Measurements from ENCODE around the gene SCD5.

Gene SCD5

GRCh38 chr4:82688091-82688795 is 110.4 kb downstream of the SCD5 start:
- Histone ChIP-seq H3K36me3 (ENCODE audit: control insufficient read depth, insufficient read depth, low read length) (no peaks in the 10 kb centered on the region), H3K9ac (ENCODE audit: low read depth, low read length) (no peak overlapping the region), H3K4me1 (ENCODE audit: control insufficient read depth, insufficient read depth, low read length) (no peaks in the 10 kb centered on the region), H3K27ac (ENCODE audit: low read depth, low read length) (peak overlapping the region; percentile 50), H3K9me3 (ENCODE audit: control insufficient read depth, insufficient read depth, low read length) (no peaks in the 10 kb centered on the region), H3K27me3 (ENCODE audit: control insufficient read depth, insufficient read depth, low read length) (no peaks in the 10 kb centered on the region), H3K4me3 (ENCODE audit: low read depth, low read length) (no peak overlapping the region)

DNA sequence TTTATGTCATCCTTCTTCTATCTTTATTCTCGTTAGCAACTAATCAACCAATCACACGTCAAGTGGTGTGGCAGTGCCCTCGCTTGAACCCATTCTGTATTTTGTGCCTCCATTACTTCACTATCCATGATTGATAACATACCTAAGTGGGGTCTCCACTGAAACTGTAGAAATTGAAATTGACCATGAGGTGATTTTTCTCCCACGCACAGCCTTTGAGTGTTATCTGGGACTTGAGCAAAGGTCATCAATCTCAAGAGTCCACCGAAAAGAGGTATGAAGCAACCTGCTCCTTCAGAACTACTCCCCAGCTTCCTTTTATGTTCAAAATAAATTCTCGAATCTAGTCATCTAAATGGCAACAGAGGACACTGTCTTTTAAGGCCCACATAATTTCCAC is 111.1 kb downstream of the SCD5 start:
- no peaks in the 10 kb centered on the region for H3K9me3 ChIP-seq (ENCODE audit: control insufficient read depth, insufficient read depth, low read length)
- H3K9ac ChIP-seq (ENCODE audit: low read depth, low read length) = no peak overlapping the region
- no peaks in the 10 kb centered on the region for H3K4me1 ChIP-seq (ENCODE audit: control insufficient read depth, insufficient read depth, low read length)
- H3K4me3 ChIP-seq (ENCODE audit: low read depth, low read length) = no peak overlapping the region
- H3K36me3 ChIP-seq (ENCODE audit: control insufficient read depth, insufficient read depth, low read length) = no peaks in the 10 kb centered on the region
- H3K27me3 ChIP-seq (ENCODE audit: control insufficient read depth, insufficient read depth, low read length) = no peaks in the 10 kb centered on the region
- H3K27ac ChIP-seq (ENCODE audit: low read depth, low read length) = peak overlapping the region; percentile 50

DNA sequence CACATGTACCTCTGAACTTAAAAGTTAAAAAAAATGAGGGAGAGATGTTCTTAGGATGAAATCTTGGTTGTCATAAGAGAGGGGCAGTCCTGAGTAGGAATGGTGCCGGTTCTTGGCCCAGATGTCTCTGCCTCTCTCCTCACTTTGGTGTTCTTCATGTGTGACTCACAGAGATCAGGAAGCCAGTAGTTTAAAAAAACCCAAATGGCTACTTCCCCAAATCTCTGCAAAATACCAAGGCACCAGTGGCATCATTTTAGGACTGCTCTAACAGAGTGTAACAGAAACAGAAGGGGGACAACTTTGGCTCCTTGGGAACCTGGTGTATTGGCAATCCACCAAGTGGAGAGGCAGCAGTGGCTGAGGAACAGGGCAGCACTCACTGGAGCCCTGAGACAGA is 116.8 kb downstream of the SCD5 start:
- Histone ChIP-seq H3K4me3 (ENCODE audit: low read depth, low read length) (no peak overlapping the region), H3K27ac (ENCODE audit: low read depth, low read length) (no peak overlapping the region), H3K9me3 (ENCODE audit: control insufficient read depth, insufficient read depth, low read length) (no peaks in the 10 kb centered on the region), H3K9ac (ENCODE audit: low read depth, low read length) (no peak overlapping the region), H3K36me3 (ENCODE audit: control insufficient read depth, insufficient read depth, low read length) (no peaks in the 10 kb centered on the region), H3K4me1 (ENCODE audit: control insufficient read depth, insufficient read depth, low read length) (no peaks in the 10 kb centered on the region), H3K27me3 (ENCODE audit: control insufficient read depth, insufficient read depth, low read length) (no peaks in the 10 kb centered on the region)

GRCh38 chr4:82680834-82681233 is 117.8 kb downstream of the SCD5 start:
- no peaks in the 10 kb centered on the region for H3K9me3 ChIP-seq (ENCODE audit: control insufficient read depth, insufficient read depth, low read length)
- H3K27ac ChIP-seq (ENCODE audit: low read depth, low read length) = no peak overlapping the region
- H3K4me3 ChIP-seq (ENCODE audit: low read depth, low read length) = no peak overlapping the region
- H3K4me1 ChIP-seq (ENCODE audit: control insufficient read depth, insufficient read depth, low read length) = no peaks in the 10 kb centered on the region
- H3K9ac ChIP-seq (ENCODE audit: low read depth, low read length) = no peak overlapping the region
- H3K27me3 ChIP-seq (ENCODE audit: control insufficient read depth, insufficient read depth, low read length) = no peaks in the 10 kb centered on the region
- H3K36me3 ChIP-seq (ENCODE audit: control insufficient read depth, insufficient read depth, low read length) = no peaks in the 10 kb centered on the region

GRCh38 chr4:82679531-82679930 is 119.1 kb downstream of the SCD5 start:
- no peak overlapping the region for H3K4me3 ChIP-seq (ENCODE audit: low read depth, low read length)
- no peak overlapping the region for H3K9ac ChIP-seq (ENCODE audit: low read depth, low read length)
- no peaks in the 10 kb centered on the region for H3K9me3 ChIP-seq (ENCODE audit: control insufficient read depth, insufficient read depth, low read length)
- no peaks in the 10 kb centered on the region for H3K4me1 ChIP-seq (ENCODE audit: control insufficient read depth, insufficient read depth, low read length)
- no peaks in the 10 kb centered on the region for H3K27me3 ChIP-seq (ENCODE audit: control insufficient read depth, insufficient read depth, low read length)
- no peaks in the 10 kb centered on the region for H3K36me3 ChIP-seq (ENCODE audit: control insufficient read depth, insufficient read depth, low read length)
- no peak overlapping the region for H3K27ac ChIP-seq (ENCODE audit: low read depth, low read length)

GRCh38 chr4:82678051-82678450 is 120.5 kb downstream of the SCD5 start:
- no peaks in the 10 kb centered on the region for H3K4me1 ChIP-seq (ENCODE audit: control insufficient read depth, insufficient read depth, low read length)
- H3K4me3 ChIP-seq (ENCODE audit: low read depth, low read length) = no peak overlapping the region
- no peaks in the 10 kb centered on the region for H3K9me3 ChIP-seq (ENCODE audit: control insufficient read depth, insufficient read depth, low read length)
- H3K9ac ChIP-seq (ENCODE audit: low read depth, low read length) = no peak overlapping the region
- no peak overlapping the region for H3K27ac ChIP-seq (ENCODE audit: low read depth, low read length)
- H3K36me3 ChIP-seq (ENCODE audit: control insufficient read depth, insufficient read depth, low read length) = no peaks in the 10 kb centered on the region
- no peaks in the 10 kb centered on the region for H3K27me3 ChIP-seq (ENCODE audit: control insufficient read depth, insufficient read depth, low read length)

DNA sequence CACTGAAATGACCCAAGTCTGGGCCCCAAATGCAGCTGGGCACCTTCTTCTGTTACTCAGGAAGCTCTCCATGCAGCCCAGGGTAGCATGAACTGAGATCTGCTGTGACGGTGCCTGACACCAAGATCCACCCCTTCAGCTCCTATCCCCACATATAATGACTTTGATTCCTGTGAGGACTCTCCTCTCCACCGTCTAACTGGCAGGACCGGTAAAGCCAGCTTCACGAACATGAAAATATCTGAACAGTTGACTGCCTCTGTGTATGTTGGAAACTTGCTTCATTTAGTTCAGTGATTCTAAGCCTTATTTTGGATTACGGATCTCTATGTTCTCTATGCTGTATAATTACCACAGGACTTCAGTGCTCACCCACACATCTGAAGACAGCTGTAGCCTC is 121.3 kb downstream of the SCD5 start:
- Histone ChIP-seq H3K27me3 (ENCODE audit: control insufficient read depth, insufficient read depth, low read length) (no peaks in the 10 kb centered on the region), H3K4me1 (ENCODE audit: control insufficient read depth, insufficient read depth, low read length) (no peaks in the 10 kb centered on the region), H3K9ac (ENCODE audit: low read depth, low read length) (no peak overlapping the region), H3K4me3 (ENCODE audit: low read depth, low read length) (no peak overlapping the region), H3K36me3 (ENCODE audit: control insufficient read depth, insufficient read depth, low read length) (no peaks in the 10 kb centered on the region), H3K9me3 (ENCODE audit: control insufficient read depth, insufficient read depth, low read length) (no peaks in the 10 kb centered on the region), H3K27ac (ENCODE audit: low read depth, low read length) (no peak overlapping the region)

- Histone ChIP-seq H3K9ac (ENCODE audit: low read depth, low read length) (no peak overlapping the region), H3K9me3 (ENCODE audit: control insufficient read depth, insufficient read depth, low read length) (no peaks in the 10 kb centered on the region), H3K4me1 (ENCODE audit: control insufficient read depth, insufficient read depth, low read length) (peaks cover 8% of the 10 kb centered on the region), H3K27ac (ENCODE audit: low read depth, low read length) (peak overlapping the region; percentile 28), H3K36me3 (ENCODE audit: control insufficient read depth, insufficient read depth, low read length) (no peaks in the 10 kb centered on the region), H3K27me3 (ENCODE audit: control insufficient read depth, insufficient read depth, low read length) (peaks cover 4% of the 10 kb centered on the region; the same call in 1 of the 2 replicates), H3K4me3 (ENCODE audit: low read depth, low read length) (no peak overlapping the region)
Measured at GRCh38 chr4:82667761-82668480, 130.7 kb downstream of the SCD5 start.

DNA sequence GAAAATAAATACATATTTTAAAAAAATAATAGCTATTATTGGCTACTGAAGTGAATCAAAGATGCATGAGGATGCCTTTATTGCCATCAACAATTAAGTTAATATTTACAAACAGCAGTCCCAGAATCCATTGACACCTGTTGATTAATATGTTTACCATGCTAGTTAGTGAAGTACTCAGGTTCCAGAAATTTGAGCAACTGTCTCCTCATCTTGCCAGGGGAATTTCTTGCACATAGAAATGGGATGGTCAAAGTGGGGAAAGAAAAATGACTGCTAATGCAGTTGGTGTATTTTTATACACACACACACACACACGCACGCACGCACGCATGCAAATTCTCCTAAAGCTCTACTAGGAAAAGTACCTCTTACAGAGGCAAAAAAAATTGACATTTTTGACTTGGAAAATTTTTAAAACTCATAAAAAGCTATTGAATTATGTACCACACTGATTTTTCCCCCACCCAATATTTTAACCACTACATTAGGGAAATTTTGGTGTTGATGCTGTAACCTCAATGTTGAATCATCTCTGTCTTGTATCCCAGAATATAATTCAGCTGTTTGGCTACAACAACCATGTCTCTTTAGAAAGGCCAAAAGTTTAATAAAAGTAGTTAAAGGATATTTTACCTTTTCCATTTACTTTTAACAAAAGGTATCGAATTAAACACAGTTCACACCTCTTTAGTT is 131.5 kb downstream of the SCD5 start:
- Histone ChIP-seq H3K4me1 (ENCODE audit: control insufficient read depth, insufficient read depth, low read length) (peaks cover 9% of the 10 kb centered on the region), H3K9ac (ENCODE audit: low read depth, low read length) (no peak overlapping the region)

DNA sequence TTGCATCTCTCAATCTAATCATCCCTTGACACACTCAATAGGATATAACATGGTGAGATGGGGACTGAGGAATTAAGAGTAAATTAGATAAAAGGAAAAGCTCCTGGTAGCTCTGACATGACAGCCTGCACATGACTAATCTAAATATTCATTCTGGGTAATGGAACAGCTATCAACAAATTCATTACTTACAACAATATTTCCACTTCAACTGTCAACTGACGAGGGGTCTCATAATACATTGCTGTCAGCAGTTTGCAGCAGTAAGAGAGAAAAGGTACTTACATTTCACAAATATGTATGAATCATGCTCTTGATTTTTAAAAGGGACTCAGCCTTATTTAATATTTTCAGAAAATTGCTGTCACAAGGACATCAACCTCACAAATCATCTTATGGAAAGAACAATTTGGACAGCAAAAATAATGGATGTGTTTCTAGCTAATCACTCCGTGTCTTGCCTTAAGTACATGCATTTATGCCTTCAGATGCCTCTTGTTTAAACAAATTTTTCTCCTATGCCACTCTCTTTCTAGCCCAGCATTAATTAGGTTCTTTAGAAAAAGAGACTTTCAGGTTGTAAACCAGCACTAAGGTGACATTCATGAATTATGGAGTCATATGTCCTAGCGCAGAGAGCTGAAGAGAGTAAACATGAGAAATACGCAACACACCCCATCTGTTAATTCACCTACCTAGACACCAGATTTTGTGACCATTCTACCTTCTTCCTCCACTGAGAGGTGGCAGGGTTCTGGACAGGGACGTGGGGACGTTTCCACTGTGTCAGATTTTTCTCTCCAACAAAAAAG is 137.2 kb downstream of the SCD5 start:
- Histone ChIP-seq H3K27ac (ENCODE audit: low read depth, low read length) (no peak overlapping the region), H3K9me3 (ENCODE audit: control insufficient read depth, insufficient read depth, low read length) (no peaks in the 10 kb centered on the region), H3K36me3 (ENCODE audit: control insufficient read depth, insufficient read depth, low read length) (no peaks in the 10 kb centered on the region), H3K27me3 (ENCODE audit: control insufficient read depth, insufficient read depth, low read length) (no peaks in the 10 kb centered on the region), H3K4me3 (ENCODE audit: low read depth, low read length) (no peak overlapping the region), H3K4me1 (ENCODE audit: control insufficient read depth, insufficient read depth, low read length) (peaks cover 5% of the 10 kb centered on the region; the same call in 1 of the 2 replicates), H3K9ac (ENCODE audit: low read depth, low read length) (no peak overlapping the region)

More for the DNA sequence above, 131.5 kb downstream of the SCD5 start:
- peaks cover 4% of the 10 kb centered on the region; the same call in 1 of the 2 replicates for H3K27me3 ChIP-seq (ENCODE audit: control insufficient read depth, insufficient read depth, low read length)
- peak overlapping the region; percentile 28 for H3K27ac ChIP-seq (ENCODE audit: low read depth, low read length)
- no peak overlapping the region for H3K4me3 ChIP-seq (ENCODE audit: low read depth, low read length)
- H3K36me3 ChIP-seq (ENCODE audit: control insufficient read depth, insufficient read depth, low read length) = no peaks in the 10 kb centered on the region
- H3K9me3 ChIP-seq (ENCODE audit: control insufficient read depth, insufficient read depth, low read length) = no peaks in the 10 kb centered on the region

Measured in HUES48 (cell line).